HepG2 (cell line): ENCODE data around the gene MAGEE1. TPM values are rescaled to one million over a fixed set of nuclear protein-coding genes. Genes with fewer than 3 reads are reported as not detected.
A peak's percentile ranks its signal among the peaks of the same experiment; 100 is the strongest.

Experiments used
- ATAC-seq: fragments of 200-7000 bp; cut with Tn5 transposase; 3 replicates; pipeline ENCODE4 v1.9.1; 2020; ENCODE audit warnings: mild to moderate bottlenecking, moderate library complexity
- BruUV-seq: library from RNA; stranded (reverse); fragments of 400-500 nt; replicated peaks from 2 replicates; lab custom pipeline; 2021; lab: Mats Ljungman, UMichigan
- CTCF ChIA-PET: fragments of 300-600 bp; formaldehyde crosslinking; extraction: SDS; loops from one replicate; lab custom pipeline; 2021; ENCODE audit warnings: low total read pairs, inconsistent platforms, low intra/inter-chr PET ratio; lab: Yijun Ruan, JAX
- POLR2A ChIA-PET: fragments of 350-600 bp; sonication (Branson Sonifier 250); formaldehyde crosslinking; loops from one replicate; lab custom pipeline; 2020; ENCODE audit warnings: antibody characterized with exemption, inconsistent platforms; lab: Yijun Ruan, JAX
- DNase-seq: peaks from one replicate; pipeline ENCODE4 v3.0.0-alpha.2; 2015; ENCODE audit warnings: low spot score
- FAIRE-seq: peaks from 3 replicates; lab custom pipeline; 2011; peaks lifted over from hg19 to GRCh38; lab: Jason Lieb, UNC
- H2AFZ ChIP-seq: one replicate; pipeline ENCODE4 v1.6.1; 2011; ENCODE audit warnings: low read length, inconsistent platforms
- H3K27ac ChIP-seq: fragments of 300-600 bp; 3 replicates; pipeline ENCODE4 v1.8.0; 2011; ENCODE audit warnings: mixed run types, mild to moderate bottlenecking, mixed read lengths, low read length, inconsistent platforms; ENCODE audit not compliant: insufficient read depth; ENCODE audit errors: extremely low read length
- H3K27me3 ChIP-seq, 2 experiments: fragments of 200-600 bp in 1 of 2; 2 replicates in 1 of 2; 3 replicates in 1 of 2; pipeline versions ENCODE4 v1.6.0 to v1.8.0; 2011; ENCODE audit warnings: low read length in 2 of 2, mild to moderate bottlenecking in 2 of 2, moderate library complexity in 2 of 2, inconsistent platforms in 1 of 2; ENCODE audit not compliant: insufficient read depth in 2 of 2, control insufficient read depth in 1 of 2
- H3K36me3 ChIP-seq, 2 experiments: fragments of 200-600 bp in 1 of 2; replicated peaks in 1 of 2; 2 replicates in 1 of 2; 3 replicates in 1 of 2; pipeline versions ENCODE4 v1.5.1 to v1.8.0; 2011; ENCODE audit warnings: low read length in 2 of 2, inconsistent platforms in 1 of 2; ENCODE audit not compliant: insufficient read depth in 2 of 2, control insufficient read depth in 1 of 2
- H3K4me1 ChIP-seq: 2 replicates; pipeline ENCODE4 v1.5.1; 2012; ENCODE audit warnings: low read length, inconsistent platforms; ENCODE audit not compliant: insufficient read depth
- H3K4me2 ChIP-seq: 2 replicates; pipeline ENCODE4 v1.6.0; 2011; ENCODE audit warnings: low read depth, low read length, inconsistent platforms
- H3K4me3 ChIP-seq, 3 experiments: fragments of 200-600 bp in 1 of 3; sonication (generic), shearing (Covaris generic) in 1 of 3; replicated peaks in 1 of 3; 2 replicates each; pipeline ENCODE4 v1.5.1; 2011 to 2016; ENCODE audit warnings: low read length in 3 of 3, inconsistent platforms in 2 of 3, low read depth in 2 of 3, mild to moderate bottlenecking in 2 of 3, control low read depth in 1 of 3, mixed read lengths in 1 of 3; ENCODE audit not compliant: insufficient read depth in 1 of 3
- H3K79me2 ChIP-seq: one replicate; pipeline ENCODE4 v1.6.1; 2011; ENCODE audit warnings: low read length, inconsistent platforms; ENCODE audit not compliant: insufficient read depth
- H3K9ac ChIP-seq: 2 replicates; pipeline ENCODE4 v1.6.0; 2011; ENCODE audit warnings: mild to moderate bottlenecking, low read depth, low read length, inconsistent platforms; ENCODE audit not compliant: insufficient read depth
- H3K9me3 ChIP-seq: 2 replicates; pipeline ENCODE4 v1.5.1; 2012; ENCODE audit warnings: mild to moderate bottlenecking, low read length
- H4K20me1 ChIP-seq: 2 replicates; pipeline ENCODE4 v1.6.0; 2011; ENCODE audit warnings: inconsistent platforms, mild to moderate bottlenecking, low read length, moderate library complexity; ENCODE audit not compliant: insufficient read depth
- HDAC1 ChIP-seq: sonication (generic); formaldehyde crosslinking; IDR thresholded peaks from 2 replicates; pipeline ENCODE4 v1.5.1; 2020; ENCODE audit warnings: mild to moderate bottlenecking, missing genetic modification reagents
- MAFK ChIP-seq, 2 experiments: IDR thresholded peaks in 1 of 2; conservative IDR thresholded peaks in 1 of 2; 2 replicates each; pipeline ENCODE4 v1.6.1; 2011; ENCODE audit warnings: improper control_type of control experiment in 2 of 2, low read length in 2 of 2
- MEIS2 ChIP-seq: sonication (generic); formaldehyde crosslinking; IDR thresholded peaks from 2 replicates; pipeline ENCODE4 v1.9.0; 2021; ENCODE audit warnings: mild to moderate bottlenecking, missing genetic modification reagents
- MIER2 ChIP-seq: IDR thresholded peaks from 2 replicates; pipeline ENCODE4 v1.6.1; 2016; ENCODE audit warnings: missing biosample characterization, missing genetic modification reagents
- PPARG ChIP-seq: conservative IDR thresholded peaks from 2 replicates; pipeline ENCODE4 v1.6.1; 2016; ENCODE audit warnings: missing biosample characterization, missing genetic modification reagents
- SMC3 ChIP-seq: IDR thresholded peaks from 2 replicates; pipeline ENCODE4 v1.6.1; 2011; ENCODE audit warnings: low read length, improper control_type of control experiment
- STAG1 ChIP-seq: sonication (generic); formaldehyde crosslinking; IDR thresholded peaks from 2 replicates; pipeline ENCODE4 v1.4.0; 2020; ENCODE audit warnings: missing genetic modification reagents
- XRCC5 ChIP-seq: fragments of 200-400 bp; formaldehyde crosslinking; optimal IDR thresholded peaks from 2 replicates; pipeline ENCODE3; 2017; ENCODE audit warnings: mild to moderate bottlenecking, low read length
- ZNF501 ChIP-seq: sonication (generic); formaldehyde crosslinking; IDR thresholded peaks from 2 replicates; pipeline ENCODE4 v1.5.1; 2020; ENCODE audit warnings: mild to moderate bottlenecking, moderate library complexity, missing genetic modification reagents
- WGBS: methylation state at CpG from one replicate; pipeline ENCODE4 v1.1.6; 2017; ENCODE audit warnings: low lambda C conversion rate; 5-methylcytosine and 5-hydroxymethylcytosine counted together
- in situ Hi-C: cut with HindIII; loops from 2 replicates; pipeline ENCODE4 v1.10.0; 2017; ENCODE audit warnings: low pct_unique_long_range_greater_than_20kb; ENCODE audit not compliant: extremely low pct_ligation_motif_present
- intact Hi-C: fragments of 100-400 bp; cut with micrococcal nuclease; formaldehyde crosslinking; loops from one replicate; pipeline ENCODE4 v1.10.0; 2022; ENCODE audit not compliant: unreplicated experiment
- polyA plus RNA-seq, 8 experiments: library from polyadenylated mRNA; depleted of rRNA in 3 of 8; stranded (reverse) in 7 of 8; unstranded in 1 of 8; fragments of >200 nt; fragmentation: Illumina TruSeq in 4 of 8; extraction: Trizol in 4 of 8; gene quantifications; 2 replicates each; pipeline versions ENCODE4 v1.2.1 to v1.2.3, GENCODE V29; 2011 to 2016; ENCODE audit warnings: low read depth in 4 of 8, missing spikeins in 1 of 8, mixed read lengths in 1 of 8; ENCODE audit not compliant: insufficient read depth in 1 of 8
- total RNA-seq, 5 experiments: library from RNA; depleted of rRNA; stranded (reverse); fragments of >200 nt; fragmentation: Illumina TruSeq; extraction: Trizol; gene quantifications; 2 replicates each; pipeline ENCODE4 v1.2.3, GENCODE V29; 2016; ENCODE audit warnings: low read depth in 1 of 5
- TF ChIP-seq, protein P1 (sequence below): sonication (generic); formaldehyde crosslinking; IDR thresholded peaks from 2 replicates; pipeline ENCODE4 v1.5.0; 2020; ENCODE audit warnings: mild to moderate bottlenecking, missing genetic modification reagents, moderate library complexity
- TF ChIP-seq, protein P2 (sequence below): sonication (generic); formaldehyde crosslinking; IDR thresholded peaks from 2 replicates; pipeline ENCODE4 v1.4.0; 2020; ENCODE audit warnings: missing genetic modification reagents
- TF ChIP-seq, protein P3 (sequence below), 2 experiments: IDR thresholded peaks; 2 replicates each; pipeline ENCODE4 v1.6.1; 2011 to 2012; ENCODE audit warnings: low read length in 2 of 2, borderline replicate concordance in 1 of 2, low read depth in 1 of 2, mild to moderate bottlenecking in 1 of 2, moderate library complexity in 1 of 2

Gene MAGEE1
- total and polyA plus RNA-seq, 2 of the 13 experiments (the other 11 are each of a cell fraction or from before 2014, with no cell fraction given) = 0.17 to 1.2 TPM

DNA sequence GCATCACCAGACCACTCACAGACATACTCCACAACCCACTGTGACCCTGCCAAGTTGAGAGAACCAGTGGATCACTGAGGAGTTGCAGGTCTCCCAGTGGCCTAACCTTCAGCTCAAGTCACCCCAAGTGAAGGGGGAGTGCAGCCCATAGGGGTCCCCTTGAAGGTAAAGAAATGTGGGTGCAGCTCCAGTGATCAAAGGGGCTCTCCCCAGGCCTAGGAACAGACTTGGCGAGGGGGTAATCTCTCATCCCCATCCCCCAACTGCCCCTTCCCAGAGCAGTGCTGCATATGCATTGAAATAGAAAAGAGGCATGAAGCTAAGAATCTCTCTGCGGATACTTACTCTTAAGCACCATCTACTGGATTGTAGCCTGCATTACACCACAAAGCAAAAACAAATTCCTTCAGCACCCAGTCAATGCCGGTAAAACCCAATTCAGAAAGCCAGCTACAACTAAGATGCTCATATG is 27.0 kb downstream of the MAGEE1 start:
- intact Hi-C loops = loop anchor here (1.0 kb wide), 1 partner anchor 175 kb away; no protein-coding TSS in a partner anchor
- TF ChIP-seq, protein P1, sequence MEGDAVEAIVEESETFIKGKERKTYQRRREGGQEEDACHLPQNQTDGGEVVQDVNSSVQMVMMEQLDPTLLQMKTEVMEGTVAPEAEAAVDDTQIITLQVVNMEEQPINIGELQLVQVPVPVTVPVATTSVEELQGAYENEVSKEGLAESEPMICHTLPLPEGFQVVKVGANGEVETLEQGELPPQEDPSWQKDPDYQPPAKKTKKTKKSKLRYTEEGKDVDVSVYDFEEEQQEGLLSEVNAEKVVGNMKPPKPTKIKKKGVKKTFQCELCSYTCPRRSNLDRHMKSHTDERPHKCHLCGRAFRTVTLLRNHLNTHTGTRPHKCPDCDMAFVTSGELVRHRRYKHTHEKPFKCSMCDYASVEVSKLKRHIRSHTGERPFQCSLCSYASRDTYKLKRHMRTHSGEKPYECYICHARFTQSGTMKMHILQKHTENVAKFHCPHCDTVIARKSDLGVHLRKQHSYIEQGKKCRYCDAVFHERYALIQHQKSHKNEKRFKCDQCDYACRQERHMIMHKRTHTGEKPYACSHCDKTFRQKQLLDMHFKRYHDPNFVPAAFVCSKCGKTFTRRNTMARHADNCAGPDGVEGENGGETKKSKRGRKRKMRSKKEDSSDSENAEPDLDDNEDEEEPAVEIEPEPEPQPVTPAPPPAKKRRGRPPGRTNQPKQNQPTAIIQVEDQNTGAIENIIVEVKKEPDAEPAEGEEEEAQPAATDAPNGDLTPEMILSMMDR (CRISPR knock-in tag) = peak; percentile 53
- TF ChIP-seq SMC3 (0 out of 2 replicates have a peak, but pooled peaks have one; percentile 12), PPARG (CRISPR knock-in tag) (no peak), STAG1 (peak; percentile 43)
- Histone ChIP-seq H3K4me3 (no peak overlapping the region), H3K4me2 (no peak overlapping the region), H3K4me1 (no peaks in the 10 kb centered on the region), H3K79me2 (no peaks in the 10 kb centered on the region), H2AFZ (no peak overlapping the region), H3K9me3 (no peaks in the 10 kb centered on the region), H3K27ac (no peak overlapping the region), H3K27me3 (no peaks in the 10 kb centered on the region), H4K20me1 (no peaks in the 10 kb centered on the region), H3K36me3 (no peaks in the 10 kb centered on the region), H3K9ac (no peak overlapping the region)
- CTCF ChIA-PET = interaction anchor here (1.5 kb wide), 1 partner anchor 176 kb away, joined by 11 read pairs; no protein-coding TSS in a partner anchor
- peak; percentile 87 for FAIRE-seq
- WGBS = 0% methylated on average over 1 of the region's 3 CpGs
- in situ Hi-C loops = loop anchor here (25.0 kb wide), 1 partner anchor 167 kb away; no protein-coding TSS in a partner anchor
- DNase-seq = peak; percentile 4
- no TSS peak for BruUV-seq
- POLR2A ChIA-PET = no interaction called here
- ATAC-seq = peak; percentile 68

DNA sequence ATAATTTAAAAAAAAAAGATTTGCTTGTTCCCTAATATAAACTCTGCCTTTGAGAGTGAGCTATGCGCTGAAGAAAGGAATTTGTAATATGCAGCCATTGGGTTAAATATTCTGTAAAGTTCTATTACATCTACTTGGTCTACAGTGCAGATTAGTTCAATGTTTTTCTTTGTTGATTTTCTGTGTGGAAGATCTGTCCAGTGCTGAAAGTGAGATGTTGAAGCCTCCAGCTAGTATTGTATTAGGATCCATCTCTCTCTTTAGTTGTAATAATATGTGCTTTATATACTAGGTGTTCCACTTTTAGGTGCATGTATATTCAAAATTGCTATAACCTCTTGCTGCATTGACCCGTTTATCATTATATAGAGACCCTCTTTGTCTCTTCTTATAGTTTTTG is 49.8 kb downstream of the MAGEE1 start:
- Histone ChIP-seq H3K9ac (no peak overlapping the region), H3K36me3 (no peaks in the 10 kb centered on the region), H3K79me2 (no peaks in the 10 kb centered on the region), H3K27me3 (no peaks in the 10 kb centered on the region), H2AFZ (no peak overlapping the region), H3K4me1 (no peaks in the 10 kb centered on the region), H3K9me3 (no peaks in the 10 kb centered on the region), H4K20me1 (no peaks in the 10 kb centered on the region), H3K27ac (no peak overlapping the region), H3K4me2 (no peak overlapping the region), H3K4me3 (no peak overlapping the region)
- DNase-seq = no peak
- 0% methylated on average over 2 of the region's 2 CpGs for WGBS
- no peak for ATAC-seq
- ChIA-PET CTCF (no interaction called here), POLR2A (no interaction called here)
- FAIRE-seq = no peak
- no TSS peak for BruUV-seq
- intact Hi-C loops (no loop called here), in situ Hi-C loops (no loop called here)
- TF ChIP-seq MAFK (conservative IDR thresholded peaks at IDR 0.05 in 1 of 2, IDR thresholded peaks at IDR 0.05 in 1 of 2; ENCODE audit: low read length in 2 of 2) = no peak
- no peak for TF ChIP-seq MEIS2
- no peak for TF ChIP-seq XRCC5
- TF ChIP-seq HDAC1 (CRISPR knock-in tag) = no peak
- TF ChIP-seq, protein P2, sequence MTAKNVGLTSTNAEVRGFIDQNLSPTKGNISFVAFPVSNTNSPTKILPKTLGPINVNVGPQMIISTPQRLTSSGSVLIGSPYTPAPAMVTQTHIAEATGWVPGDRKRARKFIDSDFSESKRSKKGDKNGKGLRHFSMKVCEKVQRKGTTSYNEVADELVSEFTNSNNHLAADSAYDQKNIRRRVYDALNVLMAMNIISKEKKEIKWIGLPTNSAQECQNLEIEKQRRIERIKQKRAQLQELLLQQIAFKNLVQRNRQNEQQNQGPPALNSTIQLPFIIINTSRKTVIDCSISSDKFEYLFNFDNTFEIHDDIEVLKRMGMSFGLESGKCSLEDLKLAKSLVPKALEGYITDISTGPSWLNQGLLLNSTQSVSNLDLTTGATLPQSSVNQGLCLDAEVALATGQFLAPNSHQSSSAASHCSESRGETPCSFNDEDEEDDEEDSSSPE (CRISPR knock-in tag) = no peak
- TF ChIP-seq MIER2 (CRISPR knock-in tag) = 0 out of 2 replicates have a peak, but pooled peaks have one; percentile 25
- TF ChIP-seq ZNF501 (CRISPR knock-in tag) = no peak
- TF ChIP-seq, protein P3, sequence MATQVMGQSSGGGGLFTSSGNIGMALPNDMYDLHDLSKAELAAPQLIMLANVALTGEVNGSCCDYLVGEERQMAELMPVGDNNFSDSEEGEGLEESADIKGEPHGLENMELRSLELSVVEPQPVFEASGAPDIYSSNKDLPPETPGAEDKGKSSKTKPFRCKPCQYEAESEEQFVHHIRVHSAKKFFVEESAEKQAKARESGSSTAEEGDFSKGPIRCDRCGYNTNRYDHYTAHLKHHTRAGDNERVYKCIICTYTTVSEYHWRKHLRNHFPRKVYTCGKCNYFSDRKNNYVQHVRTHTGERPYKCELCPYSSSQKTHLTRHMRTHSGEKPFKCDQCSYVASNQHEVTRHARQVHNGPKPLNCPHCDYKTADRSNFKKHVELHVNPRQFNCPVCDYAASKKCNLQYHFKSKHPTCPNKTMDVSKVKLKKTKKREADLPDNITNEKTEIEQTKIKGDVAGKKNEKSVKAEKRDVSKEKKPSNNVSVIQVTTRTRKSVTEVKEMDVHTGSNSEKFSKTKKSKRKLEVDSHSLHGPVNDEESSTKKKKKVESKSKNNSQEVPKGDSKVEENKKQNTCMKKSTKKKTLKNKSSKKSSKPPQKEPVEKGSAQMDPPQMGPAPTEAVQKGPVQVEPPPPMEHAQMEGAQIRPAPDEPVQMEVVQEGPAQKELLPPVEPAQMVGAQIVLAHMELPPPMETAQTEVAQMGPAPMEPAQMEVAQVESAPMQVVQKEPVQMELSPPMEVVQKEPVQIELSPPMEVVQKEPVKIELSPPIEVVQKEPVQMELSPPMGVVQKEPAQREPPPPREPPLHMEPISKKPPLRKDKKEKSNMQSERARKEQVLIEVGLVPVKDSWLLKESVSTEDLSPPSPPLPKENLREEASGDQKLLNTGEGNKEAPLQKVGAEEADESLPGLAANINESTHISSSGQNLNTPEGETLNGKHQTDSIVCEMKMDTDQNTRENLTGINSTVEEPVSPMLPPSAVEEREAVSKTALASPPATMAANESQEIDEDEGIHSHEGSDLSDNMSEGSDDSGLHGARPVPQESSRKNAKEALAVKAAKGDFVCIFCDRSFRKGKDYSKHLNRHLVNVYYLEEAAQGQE (IDR thresholded peaks at IDR 0.05; ENCODE audit: borderline replicate concordance in 1 of 2, low read depth in 1 of 2, low read length in 2 of 2) = peak in 1 of 2 experiments; percentile 80; a peak in 2 of 4 replicates
